WERI-Rb-1 (cell line): ENCODE results near the gene GPR132.
"Not testable (repeated sequence)": the region's sequence is repeated elsewhere in the genome, so short reads cannot be mapped to it uniquely, and the experiment has no call there.

Experiments used
- DNase-seq: peaks from one replicate; pipeline ENCODE4 v3.0.0-alpha.2; 2020
- H3K27ac ChIP-seq: fragments of 250-450 bp; sonication (Bioruptor Pico); 2 replicates; pipeline ENCODE4 v1.5.1; 2020; ENCODE audit warnings: mild to moderate bottlenecking, moderate library complexity
- H3K27me3 ChIP-seq: fragments of 250-450 bp; sonication (Bioruptor Pico); 2 replicates; pipeline ENCODE4 v1.5.1; 2021; ENCODE audit warnings: mild to moderate bottlenecking, low read depth, moderate library complexity; ENCODE audit not compliant: insufficient read depth, severe bottlenecking
- H3K36me3 ChIP-seq: fragments of 250-450 bp; sonication (Bioruptor Pico); 2 replicates; pipeline ENCODE4 v1.5.1; 2020; ENCODE audit warnings: mild to moderate bottlenecking, moderate library complexity
- H3K4me3 ChIP-seq: 2 replicates; pipeline ENCODE4 v1.5.1; 2011; ENCODE audit warnings: low read depth, mild to moderate bottlenecking, control low read depth, low read length
- H3K9me3 ChIP-seq: fragments of 250-450 bp; sonication (Bioruptor Pico); 2 replicates; pipeline ENCODE4 v1.5.1; 2021; ENCODE audit warnings: mild to moderate bottlenecking, moderate library complexity; ENCODE audit not compliant: severe bottlenecking
- CTCF ChIP-seq: IDR thresholded peaks from 2 replicates; pipeline ENCODE4 v1.5.1; 2011; ENCODE audit warnings: low read depth, mild to moderate bottlenecking, control low read depth, inconsistent platforms, low read length

Gene GPR132

GRCh38 chr14:105039458-105040205 is 25.6 kb downstream of the GPR132 start:
- Histone ChIP-seq H3K27ac (peak overlapping the region; percentile 84), H3K9me3 (no peaks in the 10 kb centered on the region), H3K36me3 (no peaks in the 10 kb centered on the region), H3K4me3 (peak overlapping the region; percentile 6; the same call in 1 of the 2 replicates), H3K27me3 (no peaks in the 10 kb centered on the region)
- peak; percentile 66 for DNase-seq
- no peak for TF ChIP-seq CTCF

GRCh38 chr14:105035616-105036015 is 29.6 kb downstream of the GPR132 start:
- H3K36me3 ChIP-seq, H3K27ac ChIP-seq, DNase-seq, H3K27me3 ChIP-seq, H3K4me3 ChIP-seq, H3K9me3 ChIP-seq: not testable (repeated sequence)

GRCh38 chr14:105034315-105035039 is 30.8 kb downstream of the GPR132 start:
- H3K9me3 ChIP-seq = no peaks in the 10 kb centered on the region
- no peak overlapping the region for H3K4me3 ChIP-seq
- no peak for DNase-seq
- TF ChIP-seq CTCF = no peak
- H3K27me3 ChIP-seq = no peaks in the 10 kb centered on the region
- no peaks in the 10 kb centered on the region for H3K36me3 ChIP-seq
- H3K27ac ChIP-seq = no peak overlapping the region

- not testable (repeated sequence) for H3K27me3 ChIP-seq, H3K4me3 ChIP-seq, DNase-seq, H3K27ac ChIP-seq, H3K9me3 ChIP-seq, H3K36me3 ChIP-seq
Observed at GRCh38 chr14:105033412-105033900, 31.8 kb downstream of the GPR132 start.

GRCh38 chr14:105032451-105032901 is 32.8 kb downstream of the GPR132 start:
- DNase-seq, H3K4me3 ChIP-seq: not testable (repeated sequence)

GRCh38 chr14:105030836-105031396 is 34.3 kb downstream of the GPR132 start:
- Histone ChIP-seq H3K4me3 (no peak overlapping the region), H3K9me3 (no peaks in the 10 kb centered on the region), H3K27ac (no peak overlapping the region), H3K27me3 (no peaks in the 10 kb centered on the region), H3K36me3 (no peaks in the 10 kb centered on the region)
- no peak for DNase-seq
- TF ChIP-seq CTCF = no peak

More at GRCh38 chr14:105032451-105032901, 32.8 kb downstream of the GPR132 start:
- not testable (repeated sequence) for H3K27ac ChIP-seq, H3K27me3 ChIP-seq, H3K36me3 ChIP-seq, H3K9me3 ChIP-seq

GRCh38 chr14:105030194-105030593 is 35.0 kb downstream of the GPR132 start:
- H3K4me3 ChIP-seq = no peak overlapping the region
- no peak overlapping the region for H3K27ac ChIP-seq
- no peaks in the 10 kb centered on the region for H3K9me3 ChIP-seq
- H3K36me3 ChIP-seq = no peaks in the 10 kb centered on the region
- DNase-seq = no peak
- no peaks in the 10 kb centered on the region for H3K27me3 ChIP-seq
- no peak for TF ChIP-seq CTCF
